Measurements from ENCODE around the gene COL5A1. TPM values are rescaled to one million over a fixed set of nuclear protein-coding genes. Genes with fewer than 3 reads are reported as not detected.
A peak's percentile ranks its signal among the peaks of the same experiment; 100 is the strongest.

Gene COL5A1
- total and polyA plus RNA-seq, 3 experiments from 2014 or later = 0.02 to 0.43 (median 0.13) TPM

DNA sequence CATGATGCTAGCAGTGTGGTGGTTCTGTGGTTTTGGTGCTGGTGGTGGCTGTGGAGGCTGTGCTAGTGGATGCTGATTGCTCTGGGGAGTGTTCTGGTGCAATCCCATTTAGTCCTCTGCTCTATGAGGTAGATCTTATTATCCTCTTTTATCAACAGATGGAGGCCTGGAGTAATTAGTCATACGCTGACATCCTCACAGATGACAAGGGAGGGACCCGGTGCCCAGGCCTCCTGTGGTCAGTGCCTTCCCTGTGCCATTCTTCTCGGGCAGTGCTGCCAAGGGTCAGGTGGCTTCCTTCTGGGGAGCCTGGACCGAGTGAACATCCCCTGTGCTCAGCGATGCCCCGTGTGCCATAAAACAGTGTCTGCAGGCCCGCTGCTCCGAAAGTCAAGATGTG lies 74.5 kb downstream of the COL5A1 start:
- H3K9me3 ChIP-seq (ENCODE audit: low read length) = no peaks in the 10 kb centered on the region
- H3K4me1 ChIP-seq (ENCODE audit: insufficient read depth, low read length) = no peaks in the 10 kb centered on the region
- no peak for DNase-seq
- H3K36me3 ChIP-seq (ENCODE audit: insufficient read depth, low read length) = no peaks in the 10 kb centered on the region
- CTCF ChIA-PET = no interaction called here
- Mint-ChIP-seq H3K27me3 (no peaks in the 10 kb centered on the region), H3K9me3 (peaks cover 0 to 11% (median 0%) of the 10 kb centered on the region in 5 donors), H3K27ac (no peak overlapping the region), H3K4me1 (peaks cover 0 to 13% (median 6%) of the 10 kb centered on the region in 3 donors), H3K4me3 (no peak overlapping the region), H3K36me3 (no peaks in the 10 kb centered on the region)
- POLR2A ChIA-PET = no interaction called here
- no peak overlapping the region for H3K27ac ChIP-seq (ENCODE audit: low read depth, low read length)
- no peaks in the 10 kb centered on the region for H3K27me3 ChIP-seq (ENCODE audit: insufficient read depth, low read length, poor library complexity, severe bottlenecking)
- no peak overlapping the region for H3K4me3 ChIP-seq (ENCODE audit: low read length)

DNA sequence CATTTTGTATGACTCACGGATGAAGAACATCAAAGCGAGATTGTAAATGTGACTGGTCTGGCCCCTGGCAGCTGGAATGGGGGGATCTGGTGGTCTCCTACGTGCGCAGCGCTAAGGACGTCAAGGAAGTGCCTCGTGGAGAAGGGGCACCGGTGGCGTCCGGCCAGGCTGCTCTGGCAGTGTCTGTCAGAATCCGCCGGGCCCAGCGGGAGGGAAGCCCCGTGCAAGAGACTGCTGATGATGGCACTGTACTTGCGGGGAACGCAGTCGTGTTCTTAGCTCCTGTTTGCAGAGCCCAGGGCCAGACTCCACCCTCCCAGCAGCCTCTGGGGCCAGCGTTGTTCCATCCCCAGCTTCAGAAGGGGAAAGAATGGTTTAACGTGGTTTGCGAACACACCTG lies 75.5 kb downstream of the COL5A1 start:
- ChIA-PET POLR2A (no interaction called here), CTCF (no interaction called here)
- H3K4me1 Mint-ChIP-seq = peaks cover 0 to 13% (median 6%) of the 10 kb centered on the region in 3 donors
- no peak overlapping the region for H3K27ac ChIP-seq (ENCODE audit: low read depth, low read length)
- no peaks in the 10 kb centered on the region for H3K27me3 ChIP-seq (ENCODE audit: insufficient read depth, low read length, poor library complexity, severe bottlenecking)
- no peaks in the 10 kb centered on the region for H3K27me3 Mint-ChIP-seq
- H3K4me3 ChIP-seq (ENCODE audit: low read length) = no peak overlapping the region
- H3K36me3 Mint-ChIP-seq = no peaks in the 10 kb centered on the region
- peaks cover 0 to 11% (median 0%) of the 10 kb centered on the region in 5 donors for H3K9me3 Mint-ChIP-seq
- no peaks in the 10 kb centered on the region for H3K9me3 ChIP-seq (ENCODE audit: low read length)
- no peak for DNase-seq
- H3K4me1 ChIP-seq (ENCODE audit: insufficient read depth, low read length) = no peaks in the 10 kb centered on the region
- no peaks in the 10 kb centered on the region for H3K36me3 ChIP-seq (ENCODE audit: insufficient read depth, low read length)
- no peak overlapping the region for H3K27ac Mint-ChIP-seq
- no peak overlapping the region for H3K4me3 Mint-ChIP-seq

DNA sequence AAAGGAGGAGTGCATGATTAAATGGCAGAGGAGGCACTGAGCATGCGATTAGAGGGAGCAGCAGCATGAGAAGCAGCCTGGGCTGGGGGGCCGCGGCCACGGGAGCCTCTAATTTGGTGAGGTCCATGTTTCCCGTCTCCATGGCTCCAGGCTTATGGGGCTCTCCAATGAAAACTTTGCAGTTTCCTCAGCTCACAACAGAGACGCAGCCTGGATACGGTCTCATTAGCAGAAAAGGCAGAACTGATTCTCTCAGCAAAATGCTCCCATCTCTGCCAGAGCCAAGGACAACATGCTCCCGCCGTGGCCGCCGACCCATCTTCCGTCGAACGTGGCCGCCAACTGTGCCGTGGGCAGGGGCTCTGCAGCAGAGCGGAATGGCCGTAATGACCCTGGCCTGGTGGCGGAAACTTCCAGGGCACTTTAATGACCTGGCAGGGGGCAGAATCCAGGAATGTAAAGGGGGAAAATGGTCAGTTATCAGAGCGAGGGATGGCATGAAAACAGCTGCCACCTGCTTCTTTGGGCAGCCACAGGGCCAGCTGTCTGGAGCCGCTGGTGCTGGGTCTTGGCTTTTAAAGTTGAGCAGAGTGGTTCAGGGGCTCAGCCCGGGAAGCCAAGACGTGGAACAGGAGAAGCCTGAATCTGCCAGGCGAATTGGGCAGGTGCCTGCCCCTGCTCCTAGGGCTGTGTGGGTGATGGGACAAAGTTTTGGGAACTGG lies 76.5 kb downstream of the COL5A1 start:
- Mint-ChIP-seq H3K4me1 (peaks cover 0 to 11% (median 6%) of the 10 kb centered on the region in 3 donors), H3K9me3 (peaks cover 0 to 9% (median 0%) of the 10 kb centered on the region in 5 donors), H3K4me3 (no peak overlapping the region), H3K36me3 (no peaks in the 10 kb centered on the region), H3K27ac (no peak overlapping the region), H3K27me3 (peaks cover 2 to 6% of the 10 kb centered on the region in 2 donors)
- no peaks in the 10 kb centered on the region for H3K36me3 ChIP-seq (ENCODE audit: insufficient read depth, low read length)
- no peak overlapping the region for H3K27ac ChIP-seq (ENCODE audit: low read depth, low read length)
- no peaks in the 10 kb centered on the region for H3K27me3 ChIP-seq (ENCODE audit: insufficient read depth, low read length, poor library complexity, severe bottlenecking)
- no peaks in the 10 kb centered on the region for H3K9me3 ChIP-seq (ENCODE audit: low read length)
- DNase-seq = no peak
- H3K4me1 ChIP-seq (ENCODE audit: insufficient read depth, low read length) = no peaks in the 10 kb centered on the region
- no peak overlapping the region for H3K4me3 ChIP-seq (ENCODE audit: low read length)
- CTCF ChIA-PET = no interaction called here
- POLR2A ChIA-PET = no interaction called here

DNA sequence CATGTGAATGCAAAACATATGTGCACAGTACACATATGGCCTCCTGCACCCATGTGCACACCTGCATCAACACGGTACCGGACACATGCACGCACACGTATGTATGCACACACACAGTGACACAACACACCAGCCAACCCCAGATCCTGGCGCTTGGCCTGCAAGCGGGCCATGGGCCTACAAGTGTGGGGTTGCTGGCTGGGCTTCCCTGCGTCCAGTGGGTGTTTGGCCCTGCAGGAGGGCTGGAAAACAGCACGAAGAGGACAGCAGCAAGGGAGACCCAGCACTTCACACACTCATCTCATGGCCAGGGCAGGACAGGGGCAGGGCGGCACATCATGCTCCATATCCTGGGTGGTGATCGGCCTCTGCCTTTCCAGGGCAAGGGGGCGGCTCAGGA lies 77.7 kb downstream of the COL5A1 start:
- Histone ChIP-seq H3K27me3 (ENCODE audit: insufficient read depth, low read length, poor library complexity, severe bottlenecking) (no peaks in the 10 kb centered on the region), H3K27ac (ENCODE audit: low read depth, low read length) (no peak overlapping the region), H3K36me3 (ENCODE audit: insufficient read depth, low read length) (no peaks in the 10 kb centered on the region), H3K4me3 (ENCODE audit: low read length) (no peak overlapping the region), H3K4me1 (ENCODE audit: insufficient read depth, low read length) (no peaks in the 10 kb centered on the region), H3K9me3 (ENCODE audit: low read length) (no peaks in the 10 kb centered on the region)
- peaks cover 0 to under 1% (median 0%) of the 10 kb centered on the region in 5 donors for H3K9me3 Mint-ChIP-seq
- no peak for DNase-seq
- peaks cover 4 to 12% of the 10 kb centered on the region in 2 donors for H3K27me3 Mint-ChIP-seq
- peaks cover 0 to 2% (median 0%) of the 10 kb centered on the region in 3 donors for H3K4me1 Mint-ChIP-seq
- POLR2A ChIA-PET = no interaction called here
- H3K36me3 Mint-ChIP-seq = no peaks in the 10 kb centered on the region
- H3K4me3 Mint-ChIP-seq = no peak overlapping the region
- H3K27ac Mint-ChIP-seq = no peak overlapping the region
- CTCF ChIA-PET = no interaction called here

DNA sequence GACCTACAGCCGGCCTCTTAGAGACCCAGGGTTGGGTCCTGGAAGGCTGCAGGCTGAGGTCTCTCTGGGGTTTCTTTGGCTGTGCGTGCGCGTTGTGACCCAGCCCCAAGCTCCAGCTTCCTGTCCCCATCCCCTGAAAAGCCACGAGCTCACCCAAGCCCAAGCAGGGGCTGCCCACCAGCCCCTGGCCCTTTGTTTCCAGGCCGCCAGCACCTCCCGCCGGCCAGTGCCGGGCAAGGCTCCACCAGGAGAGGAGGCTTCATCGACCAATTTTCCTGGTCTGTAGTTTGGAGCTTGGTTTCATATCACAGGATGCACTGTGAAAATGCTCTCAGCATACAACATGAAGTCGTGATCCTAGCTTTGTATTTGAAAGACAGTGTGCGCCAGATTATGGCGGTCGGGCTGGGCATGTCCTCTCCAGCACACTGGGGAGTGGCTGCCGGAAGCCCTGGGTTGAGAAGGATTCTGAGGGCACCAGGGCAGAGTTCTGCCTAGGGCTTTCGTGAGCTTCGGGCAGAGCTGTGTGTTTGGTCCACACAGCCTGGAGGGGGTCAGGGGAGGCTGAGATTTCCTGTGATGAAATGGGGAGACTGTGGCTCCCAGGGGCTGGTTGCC lies 78.6 kb downstream of the COL5A1 start:
- no peaks in the 10 kb centered on the region for H3K36me3 Mint-ChIP-seq
- peaks cover 2% of the 10 kb centered on the region in 3 donors for H3K4me1 Mint-ChIP-seq
- no peak overlapping the region for H3K4me3 Mint-ChIP-seq
- Histone ChIP-seq H3K27me3 (ENCODE audit: insufficient read depth, low read length, poor library complexity, severe bottlenecking) (no peaks in the 10 kb centered on the region), H3K9me3 (ENCODE audit: low read length) (no peaks in the 10 kb centered on the region), H3K27ac (ENCODE audit: low read depth, low read length) (no peak overlapping the region), H3K4me3 (ENCODE audit: low read length) (no peak overlapping the region), H3K36me3 (ENCODE audit: insufficient read depth, low read length) (no peaks in the 10 kb centered on the region), H3K4me1 (ENCODE audit: insufficient read depth, low read length) (no peaks in the 10 kb centered on the region)
- ChIA-PET POLR2A (no interaction called here), CTCF (interaction anchor here (0.5 kb wide), 1 partner anchor 922 kb away, joined by 3 read pairs; no protein-coding TSS in a partner anchor)
- no peak for DNase-seq
- peaks cover 5 to 14% of the 10 kb centered on the region in 2 donors for H3K27me3 Mint-ChIP-seq
- no peaks in the 10 kb centered on the region for H3K9me3 Mint-ChIP-seq
- no peak overlapping the region for H3K27ac Mint-ChIP-seq

DNA sequence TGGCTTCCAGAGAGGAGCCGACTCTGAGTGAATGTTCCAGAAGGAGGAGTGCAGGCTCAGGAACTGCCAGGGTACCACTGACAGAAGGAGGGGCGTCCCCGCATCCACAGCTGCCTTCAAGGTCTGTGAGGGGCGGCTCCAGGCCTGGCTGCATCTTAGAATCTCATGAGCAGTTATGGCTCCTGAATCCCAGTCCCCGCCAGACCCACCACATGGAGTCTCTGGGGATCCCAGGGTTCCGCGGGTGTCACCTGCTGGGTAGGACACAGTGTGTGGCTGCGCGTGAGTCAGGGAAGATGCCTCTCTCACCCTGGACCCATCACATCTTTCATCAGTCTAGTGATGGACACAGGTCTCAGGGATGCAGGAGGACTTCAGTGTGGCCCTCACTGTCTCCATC lies 79.2 kb downstream of the COL5A1 start:
- Mint-ChIP-seq H3K4me1 (peaks cover 5 to 8% (median 7%) of the 10 kb centered on the region in 3 donors), H3K27ac (no peak overlapping the region), H3K36me3 (no peaks in the 10 kb centered on the region), H3K27me3 (peaks cover 5 to 20% of the 10 kb centered on the region in 2 donors), H3K4me3 (no peak overlapping the region), H3K9me3 (no peaks in the 10 kb centered on the region)
- Histone ChIP-seq H3K4me1 (ENCODE audit: insufficient read depth, low read length) (no peaks in the 10 kb centered on the region), H3K27me3 (ENCODE audit: insufficient read depth, low read length, poor library complexity, severe bottlenecking) (no peaks in the 10 kb centered on the region), H3K4me3 (ENCODE audit: low read length) (no peak overlapping the region), H3K9me3 (ENCODE audit: low read length) (no peaks in the 10 kb centered on the region), H3K36me3 (ENCODE audit: insufficient read depth, low read length) (no peaks in the 10 kb centered on the region), H3K27ac (ENCODE audit: low read depth, low read length) (no peak overlapping the region)
- DNase-seq = no peak
- POLR2A ChIA-PET = no interaction called here
- CTCF ChIA-PET = no interaction called here

DNA sequence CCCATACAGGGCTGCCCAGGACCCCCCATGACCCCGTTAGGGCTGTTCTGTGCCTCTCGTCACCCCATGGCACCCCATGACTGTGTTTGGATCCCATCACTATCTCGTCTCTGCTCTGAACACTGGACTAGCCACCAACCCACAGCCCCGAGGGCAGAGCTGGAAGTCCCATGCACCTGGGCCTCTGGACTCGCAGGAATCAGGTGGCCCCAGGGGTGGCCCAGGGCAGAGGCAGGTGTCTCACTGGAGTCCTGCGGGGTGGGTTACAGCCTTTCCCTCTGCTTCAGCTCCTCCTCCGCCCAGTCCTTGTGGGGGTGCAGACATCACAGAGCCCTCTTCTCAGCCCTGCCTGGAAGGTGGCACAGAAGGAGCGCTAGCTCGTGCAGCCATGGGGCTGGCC lies 79.7 kb downstream of the COL5A1 start:
- Mint-ChIP-seq H3K9me3 (no peaks in the 10 kb centered on the region), H3K4me3 (no peak overlapping the region), H3K4me1 (peaks cover 5 to 8% (median 8%) of the 10 kb centered on the region in 3 donors), H3K36me3 (no peaks in the 10 kb centered on the region), H3K27ac (no peak overlapping the region), H3K27me3 (peaks cover 5 to 20% of the 10 kb centered on the region in 2 donors)
- Histone ChIP-seq H3K4me1 (ENCODE audit: insufficient read depth, low read length) (no peaks in the 10 kb centered on the region), H3K27me3 (ENCODE audit: insufficient read depth, low read length, poor library complexity, severe bottlenecking) (no peaks in the 10 kb centered on the region), H3K9me3 (ENCODE audit: low read length) (no peaks in the 10 kb centered on the region), H3K36me3 (ENCODE audit: insufficient read depth, low read length) (no peaks in the 10 kb centered on the region), H3K27ac (ENCODE audit: low read depth, low read length) (no peak overlapping the region), H3K4me3 (ENCODE audit: low read length) (no peak overlapping the region)
- ChIA-PET CTCF (no interaction called here), POLR2A (no interaction called here)
- no peak for DNase-seq

DNA sequence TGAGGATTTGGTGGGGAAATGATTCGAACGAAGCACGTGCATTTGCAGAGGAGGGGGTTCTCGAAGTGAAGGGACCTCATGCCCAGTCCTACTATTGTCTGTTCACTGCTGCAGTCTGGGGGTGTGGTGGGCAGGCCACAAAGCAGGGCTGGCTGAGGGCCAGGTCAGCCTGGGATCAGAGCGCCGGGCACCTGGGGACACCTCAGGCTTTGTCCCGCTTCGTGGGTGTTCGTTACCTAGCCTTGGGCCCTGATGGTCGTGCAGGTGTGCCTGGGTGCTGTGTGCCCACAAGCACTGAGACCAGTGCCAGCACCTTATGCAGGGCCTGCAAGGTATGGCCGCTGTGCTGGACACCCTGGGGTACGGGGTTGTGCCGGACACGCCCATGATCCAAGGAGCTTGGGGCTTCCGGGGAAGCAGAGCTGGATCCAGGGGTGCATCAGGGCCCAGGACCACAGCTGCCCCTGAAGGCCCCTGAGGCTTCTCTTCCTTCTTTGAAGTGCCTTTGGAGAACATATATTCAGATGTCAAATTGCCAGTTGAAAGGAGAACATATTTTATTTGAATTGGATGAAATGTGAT lies 80.6 kb downstream of the COL5A1 start:
- Histone ChIP-seq H3K36me3 (ENCODE audit: insufficient read depth, low read length) (no peaks in the 10 kb centered on the region), H3K4me1 (ENCODE audit: insufficient read depth, low read length) (no peaks in the 10 kb centered on the region), H3K9me3 (ENCODE audit: low read length) (no peaks in the 10 kb centered on the region), H3K27me3 (ENCODE audit: insufficient read depth, low read length, poor library complexity, severe bottlenecking) (no peaks in the 10 kb centered on the region), H3K4me3 (ENCODE audit: low read length) (no peak overlapping the region), H3K27ac (ENCODE audit: low read depth, low read length) (no peak overlapping the region)
- no peaks in the 10 kb centered on the region for H3K9me3 Mint-ChIP-seq
- peak overlapping the region in 1 of 8 donors; percentile 76 for H3K27ac Mint-ChIP-seq
- no peak overlapping the region for H3K4me3 Mint-ChIP-seq
- POLR2A ChIA-PET = no interaction called here
- CTCF ChIA-PET = no interaction called here
- no peaks in the 10 kb centered on the region for H3K36me3 Mint-ChIP-seq
- DNase-seq = no peak
- H3K4me1 Mint-ChIP-seq = peaks cover 5 to 8% (median 8%) of the 10 kb centered on the region in 3 donors
- H3K27me3 Mint-ChIP-seq = peaks cover 5 to 20% of the 10 kb centered on the region in 2 donors
